SJCRH30 (cell line): Measurements from ENCODE around the gene TDP1. TPM values are rescaled to one million over a fixed set of nuclear protein-coding genes. Genes with fewer than 3 reads are reported as not detected.

Source experiments
- DNase-seq, 2 experiments: peaks; one replicate each; pipeline ENCODE4 v3.0.0-alpha.2; 2015 to 2020
- H3K27ac ChIP-seq: fragments of 250-450 bp; sonication (Bioruptor Pico); 2 replicates; pipeline ENCODE4 v1.5.1; 2020; ENCODE audit warnings: mild to moderate bottlenecking, moderate library complexity
- H3K27me3 ChIP-seq: fragments of 250-450 bp; sonication (Bioruptor Pico); 2 replicates; pipeline ENCODE4 v1.5.1; 2020; ENCODE audit warnings: mild to moderate bottlenecking, moderate library complexity
- H3K36me3 ChIP-seq: fragments of 250-450 bp; sonication (Bioruptor Pico); 2 replicates; pipeline ENCODE4 v1.5.1; 2020; ENCODE audit warnings: mild to moderate bottlenecking, moderate library complexity
- H3K4me1 ChIP-seq: fragments of 250-450 bp; sonication (Bioruptor Pico); 2 replicates; pipeline ENCODE4 v1.5.1; 2020; ENCODE audit warnings: mild to moderate bottlenecking, moderate library complexity
- H3K4me3 ChIP-seq: fragments of 250-450 bp; sonication (Bioruptor Pico); 2 replicates; pipeline ENCODE4 v1.5.1; 2020; ENCODE audit warnings: mild to moderate bottlenecking, moderate library complexity
- H3K9me3 ChIP-seq: fragments of 250-450 bp; sonication (Bioruptor Pico); replicated peaks from 2 replicates; pipeline ENCODE4 v1.5.1; 2020; ENCODE audit warnings: mild to moderate bottlenecking, moderate library complexity
- total RNA-seq: library from RNA; depleted of rRNA; stranded (reverse); fragments of >200 nt; shearing (Covaris generic); gene quantifications from 2 replicates; pipeline ENCODE4 v1.2.3, GENCODE V29; 2014; rRNA removed

The TDP1 gene
- total RNA-seq, result 54.0 and 58.5 TPM in 2 replicates

GRCh38 chr14:89955745-89956660, at the start of gene TDP1:
Gene TDP1, plus strand, starts transcription at chr14:89955927. Its CDS starts 7,188 bp downstream, at chr14:89963115.
- peak; percentile 91 to 93 for DNase-seq
- H3K36me3 ChIP-seq, result peaks cover 28% of the 10 kb centered on the region

GRCh38 chr14:89906000-89906399, 49.7 kb upstream of the TDP1 start:
- Histone ChIP-seq H3K4me1 (peaks cover 26% of the 10 kb centered on the region), H3K9me3 (no peaks in the 10 kb centered on the region), H3K27me3 (no peaks in the 10 kb centered on the region), H3K27ac (no peak overlapping the region), H3K4me3 (no peak overlapping the region), H3K36me3 (no peaks in the 10 kb centered on the region)
- no peak for DNase-seq

More at GRCh38 chr14:89955745-89956660, at the start of gene TDP1:
- no peaks in the 10 kb centered on the region for H3K4me1 ChIP-seq
- H3K27me3 ChIP-seq, result no peaks in the 10 kb centered on the region
- H3K27ac ChIP-seq, result peak within 1 kb of the TSS; percentile 95
- H3K4me3 ChIP-seq, result peak within 1 kb of the TSS; percentile 88
- H3K9me3 ChIP-seq, result no peaks in the 10 kb centered on the region

DNA sequence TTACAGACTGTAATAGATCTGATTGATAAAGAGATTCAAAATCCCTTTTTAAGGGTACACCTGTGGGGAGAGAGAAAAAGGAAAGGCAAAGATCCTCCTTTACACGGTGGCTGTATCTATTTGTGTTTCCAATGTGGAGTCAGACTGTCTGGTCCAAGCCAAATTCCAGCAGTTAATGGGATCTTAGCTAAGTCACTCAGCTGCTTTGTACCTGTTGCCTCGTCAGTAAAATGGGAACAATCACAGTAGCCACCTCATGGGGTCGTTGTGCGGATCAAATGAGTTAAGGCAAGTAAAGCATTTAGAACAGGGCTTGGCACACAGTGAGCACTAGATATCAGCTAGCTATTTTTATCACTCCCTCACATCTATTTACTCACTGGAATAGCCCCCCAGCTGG, 48.1 kb upstream of the TDP1 start:
- peak overlapping the region; percentile 94; the same call in 1 of the 2 replicates for H3K27ac ChIP-seq
- no peaks in the 10 kb centered on the region for H3K27me3 ChIP-seq
- no peaks in the 10 kb centered on the region for H3K36me3 ChIP-seq
- peaks cover 31% of the 10 kb centered on the region for H3K4me1 ChIP-seq
- peak in 1 of 2 experiments; percentile 6 for DNase-seq
- H3K9me3 ChIP-seq, result no peaks in the 10 kb centered on the region
- H3K4me3 ChIP-seq, result no peak overlapping the region

GRCh38 chr14:89908712-89909450, 46.8 kb upstream of the TDP1 start:
- Histone ChIP-seq H3K9me3 (no peaks in the 10 kb centered on the region), H3K4me1 (peaks cover 31% of the 10 kb centered on the region), H3K27ac (peak overlapping the region; percentile 94), H3K4me3 (no peak overlapping the region), H3K27me3 (no peaks in the 10 kb centered on the region), H3K36me3 (no peaks in the 10 kb centered on the region)
- peak; percentile 65 to 75 for DNase-seq

DNA sequence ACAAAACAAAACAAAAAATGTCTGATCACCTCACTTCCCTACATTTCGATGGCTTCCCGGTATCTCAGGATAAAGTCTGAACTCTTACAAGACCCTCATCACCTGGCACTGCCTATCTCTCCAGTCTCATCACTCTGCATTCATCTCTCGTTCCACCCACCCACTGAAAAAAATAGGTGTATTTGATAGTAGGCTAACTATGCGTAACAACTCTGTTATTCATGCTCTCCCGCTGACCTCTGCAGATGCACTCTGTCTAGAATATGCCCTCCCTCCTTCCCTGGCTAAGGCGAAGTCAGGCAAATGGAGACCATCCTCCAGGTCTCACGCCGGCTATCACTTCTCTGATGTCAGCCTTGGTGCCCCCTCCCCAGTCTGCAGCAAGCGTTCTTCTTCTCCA, 46.1 kb upstream of the TDP1 start:
- H3K27me3 ChIP-seq, result no peaks in the 10 kb centered on the region
- H3K4me1 ChIP-seq, result peaks cover 31% of the 10 kb centered on the region
- H3K27ac ChIP-seq, result peak overlapping the region; percentile 94
- peak; percentile 63 to 81 for DNase-seq
- H3K36me3 ChIP-seq, result no peaks in the 10 kb centered on the region
- no peaks in the 10 kb centered on the region for H3K9me3 ChIP-seq
- H3K4me3 ChIP-seq, result no peak overlapping the region

GRCh38 chr14:89910691-89911009, 45.1 kb upstream of the TDP1 start:
- Histone ChIP-seq H3K27ac (peak overlapping the region; percentile 94), H3K9me3 (no peaks in the 10 kb centered on the region), H3K36me3 (no peaks in the 10 kb centered on the region), H3K4me1 (peaks cover 31% of the 10 kb centered on the region), H3K27me3 (no peaks in the 10 kb centered on the region), H3K4me3 (no peak overlapping the region)
- DNase-seq, result peak in 1 of 2 experiments; percentile 20

DNA sequence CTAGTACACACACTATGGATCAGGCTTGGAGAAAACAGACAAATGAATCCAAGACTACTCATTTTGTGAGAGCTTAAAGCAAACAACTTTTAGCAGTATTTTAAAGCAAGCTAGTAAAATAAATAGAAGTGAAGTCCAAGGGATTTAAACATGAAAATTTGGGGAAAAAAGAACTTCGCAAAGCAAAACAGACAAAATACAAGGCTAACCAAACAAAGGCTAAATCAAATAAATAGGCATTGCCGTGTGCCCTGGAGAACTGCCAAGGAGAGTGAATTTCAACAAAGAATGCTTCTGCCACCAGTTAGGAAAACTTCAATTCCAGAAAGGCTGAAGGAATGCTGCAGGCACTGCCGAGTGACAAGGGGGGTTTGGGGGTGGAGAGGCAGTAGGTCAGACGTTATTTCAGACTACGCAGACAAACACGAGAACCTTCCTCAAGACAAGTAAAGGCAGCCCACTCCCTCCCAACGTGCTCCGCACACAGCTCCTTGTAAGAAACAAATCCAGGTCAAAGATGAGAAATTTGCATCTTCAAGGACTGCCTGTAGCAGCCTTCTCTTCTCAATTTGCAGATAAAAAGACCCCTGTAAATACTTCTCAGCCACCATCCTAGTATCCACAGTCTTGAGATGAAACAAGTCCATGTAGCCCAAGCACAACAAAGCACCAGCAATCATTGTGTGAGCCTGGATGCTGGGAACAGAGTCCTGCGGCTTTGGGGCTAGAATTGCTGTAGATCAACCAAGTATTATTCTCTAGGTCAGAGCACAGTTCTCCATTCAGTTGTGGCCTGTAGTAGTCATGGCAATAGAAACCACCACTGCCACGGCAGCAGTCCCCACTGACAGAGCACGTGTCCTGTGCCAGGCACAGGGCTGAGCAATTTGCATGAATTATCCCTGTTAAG, 44.5 kb upstream of the TDP1 start:
- Histone ChIP-seq H3K4me3 (no peak overlapping the region), H3K27ac (peak overlapping the region; percentile 94)
- DNase-seq, result peak; percentile 35 to 57

DNA sequence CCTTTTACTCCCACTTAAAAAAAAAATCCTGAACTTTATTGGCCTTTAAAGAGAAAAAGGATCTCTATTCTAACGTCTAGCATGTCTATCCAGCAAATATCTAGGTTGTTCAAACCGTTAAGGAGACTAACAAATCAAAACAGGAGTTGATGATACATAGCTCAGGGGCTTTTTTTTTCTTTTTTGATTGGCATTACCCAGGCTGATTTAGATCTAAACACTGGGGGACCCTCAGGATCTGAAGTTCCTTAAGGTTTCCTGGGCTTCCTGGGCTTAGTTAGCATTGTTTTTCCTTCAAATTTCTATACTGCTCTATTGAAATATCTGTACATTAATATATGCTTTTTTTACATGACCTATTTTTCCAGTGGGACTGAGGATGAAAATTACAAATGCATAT, 43.5 kb upstream of the TDP1 start:
- H3K4me3 ChIP-seq, result no peak overlapping the region
- H3K27ac ChIP-seq, result no peak overlapping the region
- H3K9me3 ChIP-seq, result no peaks in the 10 kb centered on the region
- H3K27me3 ChIP-seq, result no peaks in the 10 kb centered on the region
- no peaks in the 10 kb centered on the region for H3K36me3 ChIP-seq
- H3K4me1 ChIP-seq, result peaks cover 31% of the 10 kb centered on the region
- DNase-seq, result no peak

More for the DNA sequence above, 44.5 kb upstream of the TDP1 start:
- peaks cover 31% of the 10 kb centered on the region for H3K4me1 ChIP-seq
- H3K36me3 ChIP-seq, result no peaks in the 10 kb centered on the region
- H3K9me3 ChIP-seq, result no peaks in the 10 kb centered on the region
- H3K27me3 ChIP-seq, result no peaks in the 10 kb centered on the region

DNA sequence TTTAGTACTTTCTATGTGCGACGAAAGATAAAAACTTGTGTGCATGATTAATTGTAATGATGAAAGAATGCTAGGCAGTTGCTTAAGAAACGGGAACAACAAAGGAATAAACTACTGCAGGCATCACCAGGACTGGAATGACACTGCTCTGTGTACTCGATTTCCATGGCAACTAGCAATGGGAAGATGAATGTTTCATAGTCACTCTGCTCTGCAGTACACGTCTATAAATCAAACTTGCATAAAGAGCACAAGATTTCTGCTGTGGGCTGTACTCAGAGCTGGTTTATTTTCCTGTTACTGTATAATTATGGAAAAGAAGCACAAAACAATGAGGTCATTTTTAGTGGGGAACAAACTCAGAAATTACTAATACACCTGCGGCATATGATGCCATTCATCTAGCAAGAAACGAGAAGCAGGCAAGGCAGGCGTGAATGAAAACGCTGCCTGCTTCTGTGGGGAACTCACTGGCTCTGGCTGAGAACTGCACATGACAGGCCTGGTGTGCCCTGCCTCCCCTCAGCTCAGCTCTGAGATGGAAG, 43.0 kb upstream of the TDP1 start:
- Histone ChIP-seq H3K36me3 (no peaks in the 10 kb centered on the region), H3K4me1 (peaks cover 31% of the 10 kb centered on the region), H3K4me3 (no peak overlapping the region), H3K27me3 (no peaks in the 10 kb centered on the region), H3K27ac (no peak overlapping the region), H3K9me3 (no peaks in the 10 kb centered on the region)
- no peak for DNase-seq

- no peak overlapping the region for H3K27ac ChIP-seq
- H3K27me3 ChIP-seq, result no peaks in the 10 kb centered on the region
- no peaks in the 10 kb centered on the region for H3K9me3 ChIP-seq
- DNase-seq, result peak; percentile 34 to 83
- H3K36me3 ChIP-seq, result no peaks in the 10 kb centered on the region
- peaks cover 10% of the 10 kb centered on the region for H3K4me1 ChIP-seq
- H3K4me3 ChIP-seq, result no peak overlapping the region
Measured at GRCh38 chr14:89915114-89915878, 40.4 kb upstream of the TDP1 start.

- Histone ChIP-seq H3K27me3 (no peaks in the 10 kb centered on the region), H3K4me3 (no peak overlapping the region), H3K9me3 (no peaks in the 10 kb centered on the region), H3K27ac (no peak overlapping the region), H3K36me3 (no peaks in the 10 kb centered on the region), H3K4me1 (no peaks in the 10 kb centered on the region)
- no peak for DNase-seq
Measured at GRCh38 chr14:89918721-89919120, 37.0 kb upstream of the TDP1 start.

DNA sequence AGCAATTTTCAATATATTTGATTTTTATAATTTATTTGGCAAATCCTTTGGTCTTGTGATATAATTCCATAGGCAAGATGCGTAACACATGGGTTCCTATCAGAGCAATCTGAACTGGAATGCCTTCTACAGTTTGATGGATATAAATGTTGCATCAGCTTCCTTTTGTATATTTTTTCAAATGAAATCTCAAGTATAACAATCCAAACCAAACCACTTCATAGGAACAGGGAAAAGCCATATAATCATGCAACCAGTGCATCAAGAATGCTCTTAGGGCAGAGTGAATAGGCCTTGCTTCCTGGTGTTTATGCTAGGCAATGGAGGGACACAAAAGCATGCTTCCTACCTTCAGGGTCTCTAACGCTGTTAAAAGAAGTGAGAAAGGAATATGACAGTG, 35.7 kb upstream of the TDP1 start:
- no peaks in the 10 kb centered on the region for H3K36me3 ChIP-seq
- no peak for DNase-seq
- no peak overlapping the region for H3K4me3 ChIP-seq
- H3K4me1 ChIP-seq, result no peaks in the 10 kb centered on the region
- no peak overlapping the region for H3K27ac ChIP-seq
- H3K9me3 ChIP-seq, result no peaks in the 10 kb centered on the region
- H3K27me3 ChIP-seq, result no peaks in the 10 kb centered on the region

- no peak overlapping the region; the same call in 1 of the 2 replicates for H3K27ac ChIP-seq
- DNase-seq, result no peak
- H3K9me3 ChIP-seq, result no peaks in the 10 kb centered on the region
Measured at GRCh38 chr14:89921346-89921745, 34.4 kb upstream of the TDP1 start.

More at GRCh38 chr14:89921346-89921745, 34.4 kb upstream of the TDP1 start:
- Histone ChIP-seq H3K27me3 (no peaks in the 10 kb centered on the region), H3K4me1 (no peaks in the 10 kb centered on the region), H3K4me3 (no peak overlapping the region), H3K36me3 (no peaks in the 10 kb centered on the region)
